NCI-H510A (cell line): Measurements from ENCODE around the gene POU2F3.

ENCODE experiments used
- DNase-seq: peaks from one replicate; lab custom pipeline; 2025; lab: John Stamatoyannopoulos, UW

The POU2F3 gene

GRCh38 chr11:120226714-120227113 lies 13.2 kb upstream of the POU2F3 start:
- no peak for DNase-seq

GRCh38 chr11:120227228-120227852 lies 12.6 kb upstream of the POU2F3 start:
- DNase-seq: no peak

- no peak for DNase-seq
Measured at GRCh38 chr11:120228794-120229384, 11.1 kb upstream of the POU2F3 start.

- no peak for DNase-seq
Measured at GRCh38 chr11:120229451-120230424, 10.2 kb upstream of the POU2F3 start.

GRCh38 chr11:120230433-120231071 lies 9.4 kb upstream of the POU2F3 start:
- no peak for DNase-seq

- DNase-seq: no peak
Measured at GRCh38 chr11:120231963-120232362, 8.0 kb upstream of the POU2F3 start.

- no peak for DNase-seq
Measured at GRCh38 chr11:120233207-120233803, 6.6 kb upstream of the POU2F3 start.

- DNase-seq: peak; percentile 3
Measured at GRCh38 chr11:120235024-120235628, 4.8 kb upstream of the POU2F3 start.

- DNase-seq: no peak
Measured at GRCh38 chr11:120236169-120237107, 3.5 kb upstream of the POU2F3 start.

- DNase-seq: no peak
Measured at GRCh38 chr11:120238968-120239620, 846 bp upstream of the POU2F3 start.

- no peak for DNase-seq
Measured at GRCh38 chr11:120240866-120241265, 926 bp downstream of the POU2F3 start.

- no peak for DNase-seq
Measured at GRCh38 chr11:120241277-120241676, 1.3 kb downstream of the POU2F3 start.

GRCh38 chr11:120243221-120243620 lies 3.3 kb downstream of the POU2F3 start:
- no peak for DNase-seq

- no peak for DNase-seq
Measured at GRCh38 chr11:120244476-120245365, 4.8 kb downstream of the POU2F3 start.

GRCh38 chr11:120245434-120245833 lies 5.5 kb downstream of the POU2F3 start:
- no peak for DNase-seq

- DNase-seq: no peak
Measured at GRCh38 chr11:120248551-120249278, 8.8 kb downstream of the POU2F3 start.

GRCh38 chr11:120249279-120250262 lies 9.6 kb downstream of the POU2F3 start:
- no peak for DNase-seq
